PC-9 (cell line): ENCODE data around the gene POLD2.

ENCODE experiments used
- CTCF ChIP-seq: fragments of 200-600 bp; sonication (generic); conservative IDR thresholded peaks from 2 replicates; pipeline ENCODE4 v1.6.1; 2017; ENCODE audit warnings: mixed run types, antibody characterized with exemption, mild to moderate bottlenecking, moderate library complexity
- EZH2 ChIP-seq: fragments of 200-600 bp; sonication (generic); IDR thresholded peaks from 2 replicates; pipeline ENCODE4 v1.8.0; 2017; ENCODE audit warnings: antibody characterized with exemption, low read depth

GRCh38 chr7:44158096-44158872, 34.9 kb upstream of the POLD2 start:
- TF ChIP-seq CTCF (no peak), EZH2 (no peak)
